GM12878 (cell line): Measurements from ENCODE around the gene SS18. TPM values are rescaled to one million over a fixed set of nuclear protein-coding genes. Genes with fewer than 3 reads are reported as not detected.
A peak's percentile ranks its signal among the peaks of the same experiment; 100 is the strongest.

Source experiments
- ATAC-seq: fragments of 200-7000 bp; cut with Tn5 transposase; 3 replicates; pipeline ENCODE4 v1.9.1; 2020; ENCODE audit warnings: mild to moderate bottlenecking, moderate library complexity
- BruUV-seq: library from RNA; stranded (reverse); fragments of 400-500 nt; replicated peaks from 2 replicates; lab custom pipeline; 2021; lab: Mats Ljungman, UMichigan
- CTCF ChIA-PET: fragments of 300-600 bp; sonication (Branson Sonifier 250); formaldehyde crosslinking; extraction: SDS; loops from one replicate; lab custom pipeline; 2021; ENCODE audit warnings: inconsistent platforms; lab: Yijun Ruan, JAX
- POLR2A ChIA-PET: fragments of 350-600 bp; formaldehyde crosslinking; extraction: SDS; loops from one replicate; lab custom pipeline; 2021; ENCODE audit warnings: inconsistent platforms; lab: Charles Lee
- RAD21 ChIA-PET: fragments of 300-600 bp; sonication (Branson Sonifier 250); formaldehyde crosslinking; loops from one replicate; lab custom pipeline; 2023; ENCODE audit warnings: antibody characterized with exemption; ENCODE audit not compliant: unreplicated experiment; lab: Charles Lee
- SMC1A ChIA-PET: fragments of 300-600 bp; sonication (Branson Sonifier 250); formaldehyde crosslinking; loops from one replicate; lab custom pipeline; 2023; ENCODE audit not compliant: unreplicated experiment, uncharacterized antibody; lab: Charles Lee
- DNase-seq: peaks from one replicate; pipeline ENCODE4 v3.0.0-alpha.2; 2011; ENCODE audit warnings: low read depth, low spot score
- FAIRE-seq: peaks from 3 replicates; lab custom pipeline; 2011; peaks lifted over from hg19 to GRCh38; lab: Jason Lieb, UNC
- H2AFZ ChIP-seq: 2 replicates; pipeline ENCODE4 v1.6.0; 2011; ENCODE audit warnings: low read depth, low read length, control low read depth; ENCODE audit not compliant: control insufficient read depth
- H3K27ac ChIP-seq: 2 replicates; pipeline ENCODE4 v1.5.1; 2011; ENCODE audit warnings: control low read depth; ENCODE audit not compliant: control insufficient read depth, insufficient read depth
- H3K27me3 ChIP-seq, 2 experiments: replicated peaks in 1 of 2; 2 replicates each; pipeline versions ENCODE4 v1.6.0 to v1.6.1; 2011; ENCODE audit warnings: low read length in 1 of 2; ENCODE audit not compliant: control insufficient read depth in 2 of 2, insufficient read depth in 2 of 2
- H3K36me3 ChIP-seq, 2 experiments: 2 replicates each; pipeline ENCODE4 v1.5.1; 2011; ENCODE audit warnings: low read length in 1 of 2; ENCODE audit not compliant: control insufficient read depth in 2 of 2, insufficient read depth in 2 of 2
- H3K4me1 ChIP-seq: 2 replicates; pipeline ENCODE4 v1.6.1; 2011; ENCODE audit warnings: mild to moderate bottlenecking, low read length, moderate library complexity, mixed read lengths; ENCODE audit not compliant: control insufficient read depth, insufficient read depth
- H3K4me2 ChIP-seq: 2 replicates; pipeline ENCODE4 v1.6.0; 2011; ENCODE audit warnings: control low read depth; ENCODE audit not compliant: control insufficient read depth, insufficient read depth
- H3K4me3 ChIP-seq: fragments of 200-600 bp; sonication (generic); 2 replicates; pipeline ENCODE4 v1.5.1; 2016
- H3K79me2 ChIP-seq: 2 replicates; pipeline ENCODE4 v1.6.0; 2011; ENCODE audit warnings: low read length; ENCODE audit not compliant: control insufficient read depth, insufficient read depth
- H3K9ac ChIP-seq: 2 replicates; pipeline ENCODE4 v1.8.0; 2011; ENCODE audit warnings: low read length, control low read depth, mixed read lengths; ENCODE audit not compliant: control insufficient read depth, insufficient read depth
- H3K9me3 ChIP-seq: replicated peaks from 3 replicates; pipeline ENCODE4 v1.5.1; 2011; ENCODE audit warnings: mild to moderate bottlenecking, low read length; ENCODE audit not compliant: control insufficient read depth, insufficient read depth
- H4K20me1 ChIP-seq: 2 replicates; pipeline ENCODE4 v1.6.0; 2011; ENCODE audit not compliant: control insufficient read depth, insufficient read depth
- BCLAF1 ChIP-seq: fragments of 450-650 bp; IDR thresholded peaks from 2 replicates; pipeline ENCODE4 v1.6.1; 2017; ENCODE audit warnings: antibody characterized with exemption, mild to moderate bottlenecking, moderate library complexity
- ETV6 ChIP-seq, 2 experiments: fragments of 450-650 bp in 1 of 2; IDR thresholded peaks in 1 of 2; conservative IDR thresholded peaks in 1 of 2; 2 replicates each; pipeline ENCODE4 v1.6.1; 2014; ENCODE audit warnings: antibody characterized with exemption in 1 of 2, borderline replicate concordance in 1 of 2, low read depth in 1 of 2, mild to moderate bottlenecking in 1 of 2, moderate library complexity in 1 of 2
- GATAD2B ChIP-seq: fragments of 450-650 bp; conservative IDR thresholded peaks from 2 replicates; pipeline ENCODE4 v1.6.1; 2017; ENCODE audit warnings: low read depth, mild to moderate bottlenecking, moderate library complexity
- NKRF ChIP-seq: fragments of 450-650 bp; conservative IDR thresholded peaks from 2 replicates; pipeline ENCODE4 v1.6.1; 2017; ENCODE audit warnings: mild to moderate bottlenecking, moderate library complexity
- TCF7 ChIP-seq: IDR thresholded peaks from 2 replicates; pipeline ENCODE4 v1.6.1; 2014; ENCODE audit warnings: antibody characterized with exemption, borderline replicate concordance
- WRNIP1 ChIP-seq: IDR thresholded peaks from 2 replicates; pipeline ENCODE4 v1.6.1; 2011; ENCODE audit warnings: low read depth, low read length, improper control_type of control experiment, borderline replicate concordance
- ZNF687 ChIP-seq: fragments of 450-650 bp; IDR thresholded peaks from 2 replicates; pipeline ENCODE4 v1.6.1; 2017; ENCODE audit warnings: mild to moderate bottlenecking, moderate library complexity
- WGBS: methylation state at CpG from one replicate; pipeline ENCODE4 v1.1.6; 2016; ENCODE audit warnings: low lambda C conversion rate; ENCODE audit not compliant: insufficient replicate concordance, insufficient coverage; ENCODE audit errors: missing lambda C conversion rate; 5-methylcytosine and 5-hydroxymethylcytosine counted together
- in situ Hi-C: fragments of 300-500 bp; cut with MboI; formaldehyde crosslinking; loops from 9 replicates; pipeline ENCODE4 v1.14.3; 2018; ENCODE audit warnings: mixed read lengths
- intact Hi-C: fragments of 100-400 bp; cut with micrococcal nuclease; formaldehyde crosslinking; loops from one replicate; pipeline ENCODE4 v1.14.2; 2022; ENCODE audit not compliant: unreplicated experiment
- polyA plus RNA-seq, 11 experiments: library from polyadenylated mRNA; depleted of rRNA in 4 of 11; unstranded in 6 of 11; stranded (reverse) in 5 of 11; fragments of >200 nt; fragmentation: Nextera tagmentation in 4 of 11; fragmentation: Illumina TruSeq in 1 of 11; extraction: Ambion mirVana in 4 of 11; extraction: Trizol in 1 of 11; gene quantifications; 1 replicate in 1 of 11; 2 replicates in 10 of 11; pipeline versions ENCODE4 v1.2.1 to v1.2.3, GENCODE V29; 2011 to 2016; ENCODE audit warnings: inconsistent platforms in 2 of 11, missing spikeins in 2 of 11, low read depth in 1 of 11
- total RNA-seq, 4 experiments: library from RNA; depleted of rRNA in 3 of 4; stranded (reverse); fragments of >200 nt in 3 of 4; fragmentation: Illumina TruSeq in 1 of 4; extraction: Trizol in 1 of 4; gene quantifications; 2 replicates each; pipeline versions ENCODE4 v1.2.1 to v1.2.3, GENCODE V29; 2013 to 2021

Gene SS18
- total and polyA plus RNA-seq, 10 of the 15 experiments (the other 5 are each of a cell fraction or from before 2014, with no cell fraction given), result 16.6 to 153 (median 81.8) TPM

GRCh38 chr18:26091047-26091630, 726 bp upstream of the SS18 start (continued):
- TF ChIP-seq WRNIP1 (0 out of 2 replicates have a peak, but pooled peaks have one; percentile 0), GATAD2B (peak; percentile 64), ZNF687 (peak; percentile 36; the same call in 1 of the 2 replicates)

- Histone ChIP-seq H3K27ac (peak overlapping the region; percentile 98), H3K9me3 (no peaks in the 10 kb centered on the region; the same call in 2 of the 3 replicates), H4K20me1 (peaks cover 2% of the 10 kb centered on the region; the same call in 1 of the 2 replicates), H3K4me3 (peak overlapping the region; percentile 85), H3K79me2 (peaks cover 54% of the 10 kb centered on the region), H2AFZ (peak overlapping the region; percentile 28), H3K27me3 (no peaks in the 10 kb centered on the region), H3K4me2 (peak overlapping the region; percentile 17), H3K4me1 (peaks cover 3% of the 10 kb centered on the region; the same call in 1 of the 2 replicates), H3K36me3 (peaks cover 0 to 9% of the 10 kb centered on the region in 2 experiments; a peak in 2 of 4 replicates), H3K9ac (peak overlapping the region; percentile 85)
- BruUV-seq, result no TSS peak
- in situ Hi-C loops, result no loop called here
- ATAC-seq, result peak; percentile 15
- POLR2A ChIA-PET, result interaction anchor here (1.0 kb wide), 2 partner anchors 19 to 137 kb away, joined by 3 read pairs; partner anchors contain the start of gene TAF4B
- intact Hi-C loops, result loop anchor here (5.0 kb wide), 3 partner anchors 103 to 203 kb away; partner anchors contain the start of gene TAF4B
- DNase-seq, result no peak
- CTCF ChIA-PET, result interaction anchor here (0.6 to 1.4 kb wide), 5 partner anchors 13 to 481 kb away, joined by 3 to 4 read pairs (median 3); no protein-coding TSS in a partner anchor
- no peak for FAIRE-seq
- 4% methylated on average over 35 of the region's 35 CpGs for WGBS
- RAD21 ChIA-PET, result interaction anchor here (1.0 to 2.5 kb wide), 5 partner anchors 85 to 196 kb away, joined by 3 to 14 read pairs (median 3); partner anchors contain the start of gene TAF4B
- SMC1A ChIA-PET, result interaction anchor here (0.6 to 4.0 kb wide), 8 partner anchors 10 to 157 kb away, joined by 3 to 18 read pairs (median 3); no protein-coding TSS in a partner anchor
- TF ChIP-seq NKRF, result no peak; the same call in 1 of the 2 replicates
- TF ChIP-seq ETV6 (conservative IDR thresholded peaks at IDR 0.05 in 1 of 2, IDR thresholded peaks at IDR 0.05 in 1 of 2; ENCODE audit: borderline replicate concordance in 1 of 2, low read depth in 1 of 2), result no peak
- no peak for TF ChIP-seq BCLAF1
- TF ChIP-seq TCF7, result no peak
Measured at GRCh38 chr18:26089293-26090129, 902 bp downstream of the SS18 start.
